ENCODE data around the gene PRM1. TPM values are rescaled to one million over a fixed set of nuclear protein-coding genes. Genes with fewer than 3 reads are reported as not detected.

PRM1 gene
- total and polyA plus RNA-seq, 2 of the 8 experiments (the other 6 are each of a cell fraction or from before 2014, with no cell fraction given) = 0.54 to 0.82 TPM

- no peak overlapping the region for H4K8ac ChIP-seq (ENCODE audit: extremely low read depth, insufficient read depth, low read length)
- H3K27me3 ChIP-seq (replicated peaks in 1 of 4; ENCODE audit: control insufficient read depth in 3 of 4, extremely low read depth in 1 of 4, insufficient read depth in 3 of 4, low read length in 3 of 4) = no peaks in the 10 kb centered on the region; a peak in 1 of 7 replicates
- H3K4ac ChIP-seq (replicated peaks; ENCODE audit: insufficient read length, low read depth, low read length) = no peak overlapping the region
- no peak for DNase-seq (ENCODE audit: low read depth in 1 of 2, low spot score in 2 of 2)
- H3K56ac ChIP-seq (replicated peaks; ENCODE audit: insufficient read length, low read depth, low read length) = no peak overlapping the region
- H4K20me1 ChIP-seq (replicated peaks in 1 of 2; ENCODE audit: control insufficient read depth in 1 of 2, insufficient read depth in 2 of 2, low read length in 2 of 2) = no peaks in the 10 kb centered on the region
- no peak overlapping the region for H4K91ac ChIP-seq (replicated peaks; ENCODE audit: insufficient read length, low read length)
- no peaks in the 10 kb centered on the region; the same call in 1 of the 2 replicates for H3K23me2 ChIP-seq (ENCODE audit: low read depth, low read length)
- no peaks in the 10 kb centered on the region for H3K9me3 ChIP-seq (ENCODE audit: insufficient read depth in 2 of 2, low read depth in 1 of 2, low read length in 1 of 2)
- H3K79me2 ChIP-seq (ENCODE audit: control insufficient read depth in 1 of 2, insufficient read depth in 2 of 2, low read length in 2 of 2) = no peaks in the 10 kb centered on the region
- POLR2A ChIA-PET (ENCODE audit: partially characterized antibody) = interaction anchor here (0.9 to 1.7 kb wide), 3 partner anchors 10 to 88 kb away, joined by 3 to 6 read pairs (median 5); no protein-coding TSS in a partner anchor
- no peak overlapping the region for H3K23ac ChIP-seq (ENCODE audit: insufficient read length)
- FAIRE-seq = no peak
- no peak overlapping the region for H3K14ac ChIP-seq (ENCODE audit: insufficient read length)
- no peak overlapping the region for H3K9ac ChIP-seq (replicated peaks in 1 of 4; ENCODE audit: extremely low read depth in 1 of 4, low read depth in 3 of 4, low read length in 3 of 4)
- no peak overlapping the region for H2BK20ac ChIP-seq (ENCODE audit: low read length)
- H3K18ac ChIP-seq (ENCODE audit: extremely low read depth, low read length) = no peak overlapping the region
- no peak overlapping the region for H2BK120ac ChIP-seq (replicated peaks; ENCODE audit: low read depth, low read length)
- CTCF ChIA-PET (ENCODE audit: partially characterized antibody) = interaction anchor here (1.0 to 1.7 kb wide), 2 partner anchors 9 to 94 kb away, joined by 3 to 4 read pairs; partner anchors contain the start of gene PRM3
- no peak overlapping the region for H4K5ac ChIP-seq (ENCODE audit: insufficient read length, low read depth, low read length)
- no peak overlapping the region; the same call in 1 of the 2 replicates for H2BK15ac ChIP-seq (ENCODE audit: low read length)
- H2AK5ac ChIP-seq (ENCODE audit: low read depth, low read length) = no peak overlapping the region
- H3K36me3 ChIP-seq (ENCODE audit: control insufficient read depth in 2 of 4, insufficient read depth in 4 of 4, low read length in 3 of 4) = no peaks in the 10 kb centered on the region
- no peaks in the 10 kb centered on the region for H3K79me1 ChIP-seq (ENCODE audit: low read depth, low read length)
- no peak for TF ChIP-seq MAFK (IDR thresholded peaks at IDR 0.05; ENCODE audit: low read depth, low read length)
- TF ChIP-seq POLR2A (IDR thresholded peaks at IDR 0.05; ENCODE audit: control extremely low read depth in 1 of 2, low read depth in 2 of 2, low read length in 2 of 2) = no peak
- TF ChIP-seq RFX5 (IDR thresholded peaks at IDR 0.05; ENCODE audit: borderline replicate concordance, low read depth, low read length) = no peak
- no peak for TF ChIP-seq MAX (IDR thresholded peaks at IDR 0.05)
- TF ChIP-seq TAF1 (IDR thresholded peaks at IDR 0.05; ENCODE audit: low read depth, low read length) = no peak
- no peak for TF ChIP-seq CHD1 (IDR thresholded peaks at IDR 0.05; ENCODE audit: low read depth, low read length)
- TF ChIP-seq FOSL1 (IDR thresholded peaks at IDR 0.05; ENCODE audit: insufficient read depth, low read depth, low read length) = no peak
- no peak for TF ChIP-seq TCF12 (IDR thresholded peaks at IDR 0.05; ENCODE audit: low read depth, low read length)
- H3K27ac ChIP-seq (ENCODE audit: low read depth, low read length) = no peak overlapping the region
- H3K4me3 ChIP-seq (ENCODE audit: extremely low read depth in 1 of 4, insufficient read depth in 2 of 4, low read depth in 3 of 4, low read length in 4 of 4) = no peak overlapping the region
- H2BK12ac ChIP-seq (ENCODE audit: low read depth, low read length) = no peak overlapping the region
- no peak overlapping the region for H2AFZ ChIP-seq (ENCODE audit: low read length)
- H3K4me2 ChIP-seq (ENCODE audit: insufficient read depth in 1 of 2, low read depth in 2 of 2, low read length in 2 of 2) = no peak overlapping the region
- 0 out of 7 replicates have a peak, but pooled peaks cover 0 to 5% (median 0%) of the 10 kb centered on the region in 4 experiments for H3K4me1 ChIP-seq (replicated peaks in 1 of 4; ENCODE audit: control insufficient read depth in 3 of 4, insufficient read depth in 4 of 4, low read length in 3 of 4)
- WGBS, 2 experiments (ENCODE audit: extremely low coverage in 1 of 2, insufficient coverage in 1 of 2, insufficient read length in 1 of 2, insufficient replicate concordance in 2 of 2, low coverage in 1 of 2, low lambda C conversion rate in 2 of 2, missing lambda C conversion rate in 1 of 2) = 87% methylated on average over 9 of the region's 9 CpGs; no CpG with 5 or more reads in 1 of the 2 experiments
- no peak overlapping the region for H2BK5ac ChIP-seq (ENCODE audit: low read depth, low read length)
Observed at GRCh38 chr16:11264155-11264832, 16.8 kb downstream of the PRM1 start.

All from H1 (cell line).